CD14-positive monocyte (primary cell): ENCODE measurements around the gene TRABD. TPM values are rescaled to one million over a fixed set of nuclear protein-coding genes. Genes with fewer than 3 reads are reported as not detected.

ENCODE experiments used
- DNase-seq, 3 donors: peaks; one replicate each; pipeline ENCODE4 v3.0.0-alpha.2; 2011 to 2022
- H2AFZ ChIP-seq: 2 replicates; pipeline ENCODE4 v1.6.0; 2012; ENCODE audit warnings: mild to moderate bottlenecking, low read depth, low read length, inconsistent platforms; ENCODE audit not compliant: insufficient read depth, poor library complexity, severe bottlenecking
- H3K27ac ChIP-seq, 2 donors: 1 replicate in 1 of 2; 2 replicates in 1 of 2; pipeline ENCODE4 v1.5.1; 2012 to 2013; ENCODE audit warnings: low read length in 2 of 2, control low read depth in 1 of 2, inconsistent platforms in 1 of 2, low read depth in 1 of 2, mild to moderate bottlenecking in 1 of 2
- H3K27me3 ChIP-seq, 2 donors: one replicate each; pipeline versions ENCODE4 v1.6.0 to v1.6.1; 2011 to 2013; ENCODE audit warnings: low read length in 2 of 2; ENCODE audit not compliant: control insufficient read depth in 2 of 2, insufficient read depth in 2 of 2
- H3K36me3 ChIP-seq, 2 donors: replicated peaks in 1 of 2; 1 replicate in 1 of 2; 2 replicates in 1 of 2; pipeline versions ENCODE4 v1.5.1 to v1.6.1; 2012 to 2013; ENCODE audit warnings: low read length in 2 of 2, control low read depth in 1 of 2, inconsistent platforms in 1 of 2, mild to moderate bottlenecking in 1 of 2; ENCODE audit not compliant: insufficient read depth in 2 of 2, control insufficient read depth in 1 of 2
- H3K4me1 ChIP-seq, 2 donors: 1 replicate in 1 of 2; 2 replicates in 1 of 2; pipeline versions ENCODE4 v1.5.1 to v1.6.1; 2012 to 2013; ENCODE audit warnings: low read length in 2 of 2, control low read depth in 1 of 2, inconsistent platforms in 1 of 2, mild to moderate bottlenecking in 1 of 2, moderate library complexity in 1 of 2; ENCODE audit not compliant: insufficient read depth in 2 of 2, control insufficient read depth in 1 of 2
- H3K4me2 ChIP-seq: replicated peaks from 2 replicates; pipeline ENCODE3; 2012; ENCODE audit warnings: low read length, moderate library complexity, mild to moderate bottlenecking; ENCODE audit not compliant: poor library complexity, severe bottlenecking; ENCODE audit errors: extremely low read depth
- H3K4me3 ChIP-seq, 3 experiments: fragments of 200-600 bp in 1 of 3; sonication (generic) in 1 of 3; replicated peaks in 1 of 3; 1 replicate in 2 of 3; 2 replicates in 1 of 3; pipeline ENCODE4 v1.5.1; 2011 to 2013; ENCODE audit warnings: low read length in 3 of 3, mild to moderate bottlenecking in 3 of 3, control low read depth in 2 of 3, low read depth in 2 of 3, inconsistent platforms in 1 of 3, moderate library complexity in 1 of 3
- H3K79me2 ChIP-seq: 2 replicates; pipeline ENCODE4 v1.6.0; 2012; ENCODE audit warnings: mild to moderate bottlenecking, control low read depth, inconsistent platforms, low read length, moderate library complexity; ENCODE audit not compliant: insufficient read depth
- H3K9ac ChIP-seq: 2 replicates; pipeline ENCODE4 v1.6.0; 2017; ENCODE audit warnings: low read length, mild to moderate bottlenecking; ENCODE audit not compliant: insufficient read depth, poor library complexity, severe bottlenecking
- H3K9me3 ChIP-seq, 2 donors: replicated peaks in 1 of 2; 1 replicate in 1 of 2; 2 replicates in 1 of 2; pipeline versions ENCODE4 v1.5.1 to v1.6.1; 2012 to 2013; ENCODE audit warnings: low read length in 2 of 2, control low read depth in 1 of 2; ENCODE audit not compliant: control insufficient read depth in 1 of 2, insufficient read depth in 1 of 2
- H4K20me1 ChIP-seq: 2 replicates; pipeline ENCODE4 v1.6.0; 2012; ENCODE audit warnings: mild to moderate bottlenecking, low read length, control low read depth, moderate library complexity; ENCODE audit not compliant: insufficient read depth
- H3K27ac Mint-ChIP-seq, 7 donors: one replicate each; pipeline ENCODE4 v1.8.0; 2020; ENCODE audit warnings: mild to moderate bottlenecking in 7 of 7, mixed read lengths in 7 of 7, moderate library complexity in 6 of 7, inconsistent platforms in 2 of 7
- H3K27me3 Mint-ChIP-seq, 3 donors: one replicate each; pipeline ENCODE4 v1.8.0; 2021 to 2022; ENCODE audit warnings: low read depth in 3 of 3, mild to moderate bottlenecking in 3 of 3, mixed read lengths in 3 of 3, moderate library complexity in 3 of 3, inconsistent platforms in 1 of 3
- H3K36me3 Mint-ChIP-seq, 2 donors: one replicate each; pipeline ENCODE4 v1.8.0; 2020; ENCODE audit warnings: mixed read lengths in 2 of 2, inconsistent platforms in 1 of 2, mild to moderate bottlenecking in 1 of 2
- H3K4me1 Mint-ChIP-seq: one replicate; pipeline ENCODE4 v1.8.0; 2020; ENCODE audit warnings: mild to moderate bottlenecking, mixed read lengths
- H3K4me3 Mint-ChIP-seq, 2 donors: one replicate each; pipeline ENCODE4 v1.8.0; 2020; ENCODE audit warnings: mild to moderate bottlenecking in 2 of 2, mixed read lengths in 2 of 2, moderate library complexity in 1 of 2
- H3K9me3 Mint-ChIP-seq, 7 donors: one replicate each; pipeline ENCODE4 v1.8.0; 2020 to 2022; ENCODE audit warnings: mixed read lengths in 7 of 7, mild to moderate bottlenecking in 6 of 7, moderate library complexity in 6 of 7, inconsistent platforms in 2 of 7
- CTCF ChIP-seq: fragments of 200-600 bp; IDR thresholded peaks from one replicate; pipeline ENCODE4 v1.8.0; 2022; ENCODE audit warnings: antibody characterized with exemption, mild to moderate bottlenecking
- WGBS: methylation state at CpG from one replicate; pipeline ENCODE4 v1.1.5; 2013; ENCODE audit warnings: missing lambda C conversion rate; ENCODE audit not compliant: insufficient coverage; 5-methylcytosine and 5-hydroxymethylcytosine counted together
- intact Hi-C, 2 donors: fragments of 100-400 bp; cut with micrococcal nuclease; formaldehyde crosslinking; loops; one replicate each; pipeline versions ENCODE4 v1.15.0 to v1.15.1; 2023
- polyA plus RNA-seq, 3 donors: library from polyadenylated mRNA; depleted of rRNA in 1 of 3; unstranded in 2 of 3; stranded (reverse) in 1 of 3; fragments of 300-500 nt in 2 of 3; fragments of >200 nt in 1 of 3; fragmentation: Illumina TruSeq in 2 of 3; gene quantifications; 1 replicate in 2 of 3; 2 replicates in 1 of 3; pipeline ENCODE4 v1.2.3, GENCODE V29; 2012 to 2021

The TRABD gene
- polyA plus RNA-seq, 3 donors = 34.5 to 240 (median 39.3) TPM

- no peak overlapping the region for H2AFZ ChIP-seq
- WGBS = 97% methylated on average over 16 of the region's 21 CpGs
Measured at GRCh38 chr22:50157709-50158375, 27.9 kb upstream of the TRABD start.

GRCh38 chr22:50160947-50161346, 24.8 kb upstream of the TRABD start:
- Mint-ChIP-seq H3K9me3 (peaks cover 0 to 2% (median 0%) of the 10 kb centered on the region in 7 donors), H3K27ac (no peak overlapping the region), H3K4me1 (no peaks in the 10 kb centered on the region), H3K27me3 (peaks cover 5 to 24% (median 5%) of the 10 kb centered on the region in 3 donors), H3K4me3 (no peak overlapping the region), H3K36me3 (no peaks in the 10 kb centered on the region)
- intact Hi-C loops = no loop called here
- H3K79me2 ChIP-seq = no peaks in the 10 kb centered on the region
- H3K4me3 ChIP-seq = no peak overlapping the region
- 94% methylated on average over 5 of the region's 7 CpGs for WGBS
- no peak overlapping the region for H2AFZ ChIP-seq
- no peak overlapping the region for H3K9ac ChIP-seq
- no peaks in the 10 kb centered on the region for H3K4me1 ChIP-seq
- no peak for DNase-seq
- H3K9me3 ChIP-seq = no peaks in the 10 kb centered on the region
- no peak for TF ChIP-seq CTCF
- H3K36me3 ChIP-seq = no peaks in the 10 kb centered on the region
- H3K4me2 ChIP-seq = no peak overlapping the region
- H3K27ac ChIP-seq = no peak overlapping the region
- no peaks in the 10 kb centered on the region for H4K20me1 ChIP-seq
- H3K27me3 ChIP-seq = no peaks in the 10 kb centered on the region

More at GRCh38 chr22:50157709-50158375, 27.9 kb upstream of the TRABD start:
- Histone ChIP-seq H4K20me1 (no peaks in the 10 kb centered on the region), H3K79me2 (no peaks in the 10 kb centered on the region), H3K4me1 (no peaks in the 10 kb centered on the region), H3K36me3 (no peaks in the 10 kb centered on the region), H3K4me3 (no peak overlapping the region), H3K27ac (no peak overlapping the region), H3K9ac (no peak overlapping the region), H3K4me2 (no peak overlapping the region), H3K9me3 (no peaks in the 10 kb centered on the region), H3K27me3 (no peaks in the 10 kb centered on the region)
- intact Hi-C loops = no loop called here
- no peak for TF ChIP-seq CTCF
- peaks cover 5 to 17% (median 5%) of the 10 kb centered on the region in 3 donors for H3K27me3 Mint-ChIP-seq
- no peaks in the 10 kb centered on the region for H3K36me3 Mint-ChIP-seq
- peaks cover 0 to under 1% (median 0%) of the 10 kb centered on the region in 7 donors for H3K9me3 Mint-ChIP-seq
- DNase-seq = no peak
- no peak overlapping the region for H3K27ac Mint-ChIP-seq
- H3K4me3 Mint-ChIP-seq = no peak overlapping the region
- H3K4me1 Mint-ChIP-seq = no peaks in the 10 kb centered on the region
